ENCODE measurements around the gene LDLRAD4.

LDLRAD4 gene

DNA sequence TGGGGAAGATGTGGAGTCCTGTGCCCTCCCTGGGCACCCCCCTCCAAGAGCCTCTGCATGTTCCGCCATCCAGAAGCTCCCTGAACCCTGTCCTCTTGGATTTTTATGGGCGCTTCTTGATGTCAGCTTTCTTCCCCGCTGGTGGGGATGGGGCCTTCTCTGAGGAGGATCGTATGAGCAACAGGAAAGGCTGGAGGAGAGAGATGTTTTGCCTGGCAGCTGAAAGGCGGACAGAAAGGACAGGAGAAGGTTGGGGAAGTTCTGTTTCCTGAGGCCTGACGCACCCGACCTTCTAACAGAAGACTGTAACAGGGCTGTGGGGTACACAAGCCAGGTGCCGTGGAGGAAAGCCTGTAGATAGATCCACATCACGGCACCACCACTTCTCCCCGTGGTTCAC lies 238.8 kb downstream of the LDLRAD4 start:
- Histone ChIP-seq H3K4me1 (ENCODE audit: insufficient read depth, low read length) (peaks cover 20% of the 10 kb centered on the region; the same call in 1 of the 2 replicates), H3K27me3 (ENCODE audit: insufficient read depth, low read length) (peaks cover 25% of the 10 kb centered on the region), H3K27ac (ENCODE audit: low read length) (no peak overlapping the region), H3K9ac (ENCODE audit: low read depth, low read length) (no peak overlapping the region), H3K36me3 (ENCODE audit: insufficient read depth, low read depth, low read length) (no peaks in the 10 kb centered on the region), H3K4me3 (ENCODE audit: low read length) (no peak overlapping the region), H3K9me3 (ENCODE audit: insufficient read depth, low read depth, low read length) (no peaks in the 10 kb centered on the region)

DNA sequence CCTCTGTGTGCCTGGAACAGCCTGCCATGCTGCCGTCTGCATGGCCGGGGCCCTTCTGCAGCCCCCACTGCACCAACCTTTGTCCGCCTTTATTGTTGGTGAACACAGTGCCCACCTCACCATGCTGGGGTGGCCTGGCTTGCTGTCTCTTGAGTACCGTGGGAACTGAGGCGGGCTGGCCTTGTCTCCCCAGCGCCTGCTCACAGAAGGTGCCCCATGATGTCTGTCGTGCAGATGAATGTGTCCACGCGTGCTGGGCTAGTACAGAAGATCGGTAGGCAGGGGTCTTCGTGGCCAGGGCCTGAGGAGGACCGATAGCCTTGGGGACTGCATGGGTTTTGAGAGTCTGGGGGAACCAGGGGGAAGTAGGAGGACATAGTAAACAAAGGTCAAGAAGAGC lies 242.4 kb downstream of the LDLRAD4 start:
- H3K4me3 ChIP-seq (ENCODE audit: low read length) = no peak overlapping the region
- peaks cover 8% of the 10 kb centered on the region; the same call in 1 of the 2 replicates for H3K4me1 ChIP-seq (ENCODE audit: insufficient read depth, low read length)
- H3K27ac ChIP-seq (ENCODE audit: low read length) = no peak overlapping the region
- H3K36me3 ChIP-seq (ENCODE audit: insufficient read depth, low read depth, low read length) = no peaks in the 10 kb centered on the region
- no peaks in the 10 kb centered on the region for H3K9me3 ChIP-seq (ENCODE audit: insufficient read depth, low read depth, low read length)
- H3K27me3 ChIP-seq (ENCODE audit: insufficient read depth, low read length) = no peaks in the 10 kb centered on the region
- no peak overlapping the region for H3K9ac ChIP-seq (ENCODE audit: low read depth, low read length)

DNA sequence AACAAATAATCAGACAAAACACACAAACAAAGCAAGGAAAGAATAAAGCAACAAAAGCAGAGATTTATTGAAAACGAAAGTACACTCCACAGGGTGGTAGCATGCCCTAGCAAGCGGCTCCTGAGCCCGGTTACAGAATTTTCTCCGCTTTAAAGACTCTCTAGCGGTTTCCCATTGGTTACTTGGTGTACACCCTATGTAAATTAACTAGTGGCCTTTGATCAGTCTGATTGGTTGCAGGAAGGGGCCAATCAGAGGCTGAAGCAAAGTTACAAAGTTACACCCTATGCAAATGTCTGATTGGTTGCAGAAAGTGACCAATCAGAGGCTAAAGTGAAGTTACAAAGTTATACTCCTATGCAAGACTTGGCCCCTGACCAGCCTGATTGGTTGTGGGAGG lies 242.9 kb downstream of the LDLRAD4 start:
- Histone ChIP-seq H3K27ac (ENCODE audit: low read length) (no peak overlapping the region), H3K9ac (ENCODE audit: low read depth, low read length) (no peak overlapping the region), H3K4me3 (ENCODE audit: low read length) (no peak overlapping the region), H3K4me1 (ENCODE audit: insufficient read depth, low read length) (peaks cover 8% of the 10 kb centered on the region; the same call in 1 of the 2 replicates), H3K9me3 (ENCODE audit: insufficient read depth, low read depth, low read length) (no peaks in the 10 kb centered on the region), H3K36me3 (ENCODE audit: insufficient read depth, low read depth, low read length) (no peaks in the 10 kb centered on the region), H3K27me3 (ENCODE audit: insufficient read depth, low read length) (no peaks in the 10 kb centered on the region)

DNA sequence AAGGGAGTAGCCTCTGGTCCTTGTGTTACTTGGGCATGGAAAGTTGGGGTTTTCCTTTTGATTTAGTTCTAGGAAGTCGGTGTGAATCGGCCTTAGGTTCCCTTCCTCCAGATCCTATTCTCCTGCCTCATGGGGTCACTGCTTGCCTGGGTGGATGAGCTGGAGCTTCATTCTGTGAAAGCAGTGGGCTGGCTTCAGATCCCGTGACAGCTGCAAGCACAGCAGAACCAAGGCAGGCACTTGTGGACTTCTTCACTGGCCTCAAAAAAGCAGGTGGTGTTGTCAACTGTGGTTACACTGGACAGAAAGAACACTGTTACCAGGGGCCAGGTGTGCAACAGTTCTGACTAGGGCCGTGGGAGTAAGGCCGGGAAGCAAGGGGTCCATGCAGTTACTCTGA lies 243.4 kb downstream of the LDLRAD4 start:
- Histone ChIP-seq H3K27ac (ENCODE audit: low read length) (no peak overlapping the region), H3K9ac (ENCODE audit: low read depth, low read length) (no peak overlapping the region), H3K9me3 (ENCODE audit: insufficient read depth, low read depth, low read length) (no peaks in the 10 kb centered on the region), H3K36me3 (ENCODE audit: insufficient read depth, low read depth, low read length) (no peaks in the 10 kb centered on the region), H3K4me1 (ENCODE audit: insufficient read depth, low read length) (peaks cover 8% of the 10 kb centered on the region; the same call in 1 of the 2 replicates), H3K4me3 (ENCODE audit: low read length) (no peak overlapping the region), H3K27me3 (ENCODE audit: insufficient read depth, low read length) (no peaks in the 10 kb centered on the region)

DNA sequence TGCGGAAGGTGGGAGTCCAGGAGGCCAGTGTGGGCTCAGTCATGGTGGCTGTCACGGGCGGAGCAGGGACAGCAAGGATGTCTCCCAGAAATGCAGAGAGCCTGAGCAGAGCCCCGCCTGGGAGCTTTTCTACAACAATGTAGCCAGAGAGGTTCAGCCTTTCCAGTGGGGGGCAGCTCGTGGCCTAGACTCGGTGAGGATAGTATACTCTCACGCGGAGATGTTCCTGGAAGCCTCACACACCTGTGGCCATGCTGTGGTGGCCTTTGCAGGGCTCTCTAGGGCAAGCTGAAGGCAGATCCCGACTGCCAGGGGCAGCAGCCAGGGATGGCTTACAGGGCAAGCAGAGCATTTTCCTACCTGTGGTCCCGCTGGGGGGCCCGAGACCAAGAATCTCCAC lies 244.1 kb downstream of the LDLRAD4 start:
- Histone ChIP-seq H3K27me3 (ENCODE audit: insufficient read depth, low read length) (no peaks in the 10 kb centered on the region), H3K9ac (ENCODE audit: low read depth, low read length) (no peak overlapping the region; the same call in 1 of the 2 replicates), H3K4me1 (ENCODE audit: insufficient read depth, low read length) (peaks cover 8% of the 10 kb centered on the region; the same call in 1 of the 2 replicates), H3K36me3 (ENCODE audit: insufficient read depth, low read depth, low read length) (no peaks in the 10 kb centered on the region), H3K9me3 (ENCODE audit: insufficient read depth, low read depth, low read length) (no peaks in the 10 kb centered on the region), H3K4me3 (ENCODE audit: low read length) (no peak overlapping the region), H3K27ac (ENCODE audit: low read length) (no peak overlapping the region)

DNA sequence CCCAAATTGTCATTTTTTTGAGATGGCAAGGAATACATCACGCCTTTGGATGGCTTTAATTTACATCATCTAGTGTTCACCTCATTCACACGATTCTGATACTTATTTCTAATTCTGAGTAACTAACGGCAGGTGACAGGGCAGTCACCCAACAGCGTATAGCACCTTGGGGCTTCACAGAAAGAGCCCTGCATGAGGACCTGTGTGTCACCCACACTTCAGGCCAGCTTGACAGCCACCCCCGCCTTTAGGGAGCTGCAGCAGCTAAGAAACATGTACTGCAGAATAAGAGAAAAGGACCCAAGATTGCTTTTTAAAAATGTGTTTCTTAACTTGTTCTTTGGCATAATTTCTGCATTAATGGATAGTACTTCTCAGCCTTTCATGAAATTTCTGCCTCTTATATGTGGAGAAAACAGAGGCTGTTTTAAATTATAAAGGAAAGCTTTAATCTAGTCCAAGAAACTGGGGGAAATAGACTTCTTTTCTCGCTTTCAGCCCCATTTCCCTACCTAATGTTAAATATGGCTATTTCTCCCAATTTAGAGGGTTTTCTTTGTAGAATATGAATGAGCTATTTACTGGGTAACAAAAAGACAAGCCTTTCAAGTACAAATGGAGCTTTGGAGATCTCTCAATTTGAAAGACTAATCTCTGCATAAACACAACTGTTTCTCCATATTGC lies 245.1 kb downstream of the LDLRAD4 start:
- no peaks in the 10 kb centered on the region for H3K36me3 ChIP-seq (ENCODE audit: insufficient read depth, low read depth, low read length)
- peaks cover 8% of the 10 kb centered on the region; the same call in 1 of the 2 replicates for H3K4me1 ChIP-seq (ENCODE audit: insufficient read depth, low read length)
- no peak overlapping the region for H3K27ac ChIP-seq (ENCODE audit: low read length)
- no peaks in the 10 kb centered on the region for H3K27me3 ChIP-seq (ENCODE audit: insufficient read depth, low read length)
- H3K9me3 ChIP-seq (ENCODE audit: insufficient read depth, low read depth, low read length) = no peaks in the 10 kb centered on the region
- no peak overlapping the region for H3K4me3 ChIP-seq (ENCODE audit: low read length)
- H3K9ac ChIP-seq (ENCODE audit: low read depth, low read length) = no peak overlapping the region

DNA sequence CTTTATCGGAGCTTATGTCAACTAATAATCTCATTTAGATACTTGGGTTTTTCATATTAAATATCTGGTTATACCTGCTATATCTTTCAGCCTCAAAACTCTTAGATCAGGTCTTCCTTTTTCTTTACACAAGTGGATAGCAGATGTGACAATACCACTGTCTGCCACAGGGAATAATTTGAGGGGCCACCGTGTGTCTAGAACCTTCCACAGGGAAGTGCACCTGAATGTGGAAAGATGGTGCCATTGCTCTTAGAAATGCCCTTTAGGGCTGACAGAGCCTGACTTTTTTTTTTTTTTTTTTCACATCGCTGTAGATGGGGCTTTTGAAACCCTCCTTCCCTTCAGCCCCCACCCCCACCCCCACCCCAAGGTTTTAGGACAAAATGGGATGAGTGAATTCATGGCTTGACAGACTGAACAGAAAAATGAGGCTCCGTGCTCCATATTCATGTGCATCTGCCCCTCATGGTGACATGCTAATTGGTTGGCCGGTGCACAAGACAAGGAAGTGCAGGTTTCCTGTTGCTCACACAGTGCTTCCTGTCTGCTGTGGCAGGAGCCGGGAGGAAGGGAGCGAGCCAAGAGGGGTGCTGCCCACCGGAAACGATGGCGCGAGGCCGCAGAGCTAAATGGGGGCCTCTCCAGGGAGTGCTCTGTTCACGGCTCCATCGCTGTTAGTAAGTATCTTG lies 246.0 kb downstream of the LDLRAD4 start:
- Histone ChIP-seq H3K4me1 (ENCODE audit: insufficient read depth, low read length) (peaks cover 8% of the 10 kb centered on the region; the same call in 1 of the 2 replicates), H3K27me3 (ENCODE audit: insufficient read depth, low read length) (no peaks in the 10 kb centered on the region), H3K4me3 (ENCODE audit: low read length) (no peak overlapping the region), H3K9ac (ENCODE audit: low read depth, low read length) (no peak overlapping the region), H3K27ac (ENCODE audit: low read length) (no peak overlapping the region), H3K9me3 (ENCODE audit: insufficient read depth, low read depth, low read length) (no peaks in the 10 kb centered on the region), H3K36me3 (ENCODE audit: insufficient read depth, low read depth, low read length) (no peaks in the 10 kb centered on the region)

DNA sequence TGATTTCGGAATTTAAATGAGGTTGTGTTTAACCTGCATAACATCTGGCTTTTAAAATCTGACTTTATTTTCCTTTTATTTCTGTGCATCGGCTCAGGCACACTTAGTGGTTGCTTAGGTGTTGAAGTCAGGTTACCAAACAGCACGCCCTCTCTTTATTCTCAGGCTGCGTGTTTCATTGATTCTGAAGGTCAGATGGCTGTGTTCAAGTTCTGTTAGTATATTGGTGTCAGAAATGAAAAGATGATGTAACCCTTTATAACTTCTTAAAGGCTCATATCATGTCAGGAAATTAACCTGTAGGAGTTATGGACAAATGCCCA lies 246.5 kb downstream of the LDLRAD4 start:
- Histone ChIP-seq H3K36me3 (ENCODE audit: insufficient read depth, low read depth, low read length) (no peaks in the 10 kb centered on the region), H3K27me3 (ENCODE audit: insufficient read depth, low read length) (no peaks in the 10 kb centered on the region), H3K4me3 (ENCODE audit: low read length) (no peak overlapping the region), H3K9ac (ENCODE audit: low read depth, low read length) (no peak overlapping the region), H3K4me1 (ENCODE audit: insufficient read depth, low read length) (peaks cover 8% of the 10 kb centered on the region; the same call in 1 of the 2 replicates), H3K9me3 (ENCODE audit: insufficient read depth, low read depth, low read length) (no peaks in the 10 kb centered on the region), H3K27ac (ENCODE audit: low read length) (no peak overlapping the region)

DNA sequence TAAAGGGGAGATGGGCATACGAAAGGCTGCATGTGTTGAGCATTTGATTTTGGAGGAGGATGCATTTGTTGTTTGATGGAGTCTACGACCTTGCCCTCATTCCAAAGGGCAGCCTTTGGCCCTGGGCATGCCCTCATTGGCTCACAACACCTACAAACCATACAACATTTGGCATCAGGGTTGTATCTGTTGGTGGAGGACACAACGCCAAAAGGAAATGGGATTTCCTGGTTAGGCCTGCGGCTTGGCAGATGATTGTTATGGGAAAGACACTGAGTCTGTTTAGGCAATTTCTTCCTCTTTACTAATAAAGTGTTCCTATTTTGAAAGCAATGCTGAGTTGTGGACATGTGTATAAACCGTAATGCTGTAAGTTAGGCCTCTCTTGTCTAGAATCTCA lies 246.9 kb downstream of the LDLRAD4 start:
- Histone ChIP-seq H3K27ac (ENCODE audit: low read length) (no peak overlapping the region), H3K9me3 (ENCODE audit: insufficient read depth, low read depth, low read length) (no peaks in the 10 kb centered on the region), H3K27me3 (ENCODE audit: insufficient read depth, low read length) (no peaks in the 10 kb centered on the region), H3K4me3 (ENCODE audit: low read length) (no peak overlapping the region), H3K9ac (ENCODE audit: low read depth, low read length) (no peak overlapping the region), H3K4me1 (ENCODE audit: insufficient read depth, low read length) (peaks cover 8% of the 10 kb centered on the region; the same call in 1 of the 2 replicates), H3K36me3 (ENCODE audit: insufficient read depth, low read depth, low read length) (no peaks in the 10 kb centered on the region)

DNA sequence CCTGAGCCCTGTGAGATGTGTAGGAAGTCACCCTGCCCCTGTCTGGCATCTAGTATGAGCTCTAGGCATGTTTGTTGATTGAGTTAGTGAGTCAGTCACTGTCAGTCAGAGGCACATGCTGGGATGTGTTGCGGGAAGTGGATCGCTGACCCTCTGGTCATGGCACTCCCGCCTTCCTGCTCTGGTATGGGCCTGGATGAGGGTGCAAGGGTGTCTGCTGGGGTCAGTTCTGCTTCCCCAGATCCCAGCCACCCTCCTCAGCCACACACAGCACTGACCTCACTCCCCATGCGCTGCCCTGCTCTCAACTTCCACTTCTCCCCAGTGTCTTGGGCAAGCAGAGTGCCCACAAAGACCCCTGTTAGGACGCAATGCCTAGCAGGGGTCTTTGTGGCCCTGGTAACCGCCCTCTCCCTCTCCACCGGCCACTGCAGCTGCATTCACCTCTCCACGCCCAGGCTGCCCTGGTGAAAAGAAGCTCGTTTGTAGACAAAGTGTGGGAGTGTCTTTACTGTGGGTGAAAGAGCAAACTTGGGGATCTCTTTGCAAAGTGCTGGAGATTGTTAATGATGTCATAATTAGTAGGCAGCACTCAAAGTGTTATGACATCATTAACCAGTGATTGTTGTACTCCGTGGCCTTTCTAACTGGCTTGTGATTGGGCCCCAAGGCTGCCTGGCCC lies 252.1 kb downstream of the LDLRAD4 start:
- no peaks in the 10 kb centered on the region for H3K36me3 ChIP-seq (ENCODE audit: insufficient read depth, low read depth, low read length)
- no peaks in the 10 kb centered on the region for H3K9me3 ChIP-seq (ENCODE audit: insufficient read depth, low read depth, low read length)
- no peak overlapping the region for H3K9ac ChIP-seq (ENCODE audit: low read depth, low read length)

DNA sequence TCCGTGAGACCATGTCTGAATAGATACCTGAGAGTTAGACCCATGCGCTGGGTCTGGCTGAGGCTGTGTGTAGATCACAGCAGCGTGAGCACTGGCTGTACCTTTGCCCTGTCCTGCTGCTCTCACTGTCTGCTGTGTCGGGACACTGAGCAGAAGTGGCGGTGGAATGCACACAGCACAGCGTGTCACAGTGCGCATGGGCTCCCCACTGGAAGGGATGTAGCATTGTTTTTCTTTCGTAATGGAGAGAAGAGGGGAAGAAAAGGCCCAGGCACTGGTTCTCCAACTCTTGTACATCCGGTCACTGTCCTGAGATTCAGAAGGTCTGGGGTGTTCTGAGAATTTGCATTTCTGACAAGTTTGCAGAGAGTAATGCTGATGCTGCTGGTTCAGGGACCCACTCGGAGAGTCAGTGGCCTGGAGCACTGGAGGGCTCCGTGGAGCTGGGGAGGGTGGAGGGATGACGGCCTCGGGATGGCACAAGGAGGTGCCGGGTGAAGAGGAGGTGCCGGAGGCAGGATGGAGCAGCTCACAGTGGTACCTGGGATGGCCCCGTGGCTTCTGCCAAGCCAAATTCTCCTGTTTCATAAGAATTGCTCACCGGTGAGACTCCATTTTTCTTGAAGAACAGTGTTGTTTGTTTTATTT lies 252.8 kb downstream of the LDLRAD4 start:
- H3K27me3 ChIP-seq (ENCODE audit: insufficient read depth, low read length) = no peaks in the 10 kb centered on the region
- H3K9ac ChIP-seq (ENCODE audit: low read depth, low read length) = no peak overlapping the region
- H3K4me3 ChIP-seq (ENCODE audit: low read length) = no peak overlapping the region
- H3K27ac ChIP-seq (ENCODE audit: low read length) = no peak overlapping the region
- peaks cover 4% of the 10 kb centered on the region; the same call in 1 of the 2 replicates for H3K4me1 ChIP-seq (ENCODE audit: insufficient read depth, low read length)
- no peaks in the 10 kb centered on the region for H3K36me3 ChIP-seq (ENCODE audit: insufficient read depth, low read depth, low read length)
- no peaks in the 10 kb centered on the region for H3K9me3 ChIP-seq (ENCODE audit: insufficient read depth, low read depth, low read length)

More for the DNA sequence above, 252.1 kb downstream of the LDLRAD4 start:
- H3K27me3 ChIP-seq (ENCODE audit: insufficient read depth, low read length) = no peaks in the 10 kb centered on the region
- peaks cover 4% of the 10 kb centered on the region; the same call in 1 of the 2 replicates for H3K4me1 ChIP-seq (ENCODE audit: insufficient read depth, low read length)
- H3K4me3 ChIP-seq (ENCODE audit: low read length) = no peak overlapping the region
- H3K27ac ChIP-seq (ENCODE audit: low read length) = no peak overlapping the region

Measured in iPS-20b (cell line).